ENCODE data around the gene SUMF2. TPM values are rescaled to one million over a fixed set of nuclear protein-coding genes. Genes with fewer than 3 reads are reported as not detected.

Gene SUMF2
- total RNA-seq, 1 donor from 2014 or later: 33.5 TPM

GRCh38 chr7:56115852-56116538 is 51.9 kb downstream of the SUMF2 start, which contains the start of gene NUPR2:
Gene NUPR2 (minus strand): TSS chr7:56116417. CDS start chr7:56116314, 103 bp downstream.
- Histone ChIP-seq H3K4me1 (no peaks in the 10 kb centered on the region), H3K36me3 (no peaks in the 10 kb centered on the region), H3K27ac (replicated peaks) (no peak within 1 kb of the TSS), H3K27me3 (ENCODE audit: low read depth) (peaks cover 55% of the 10 kb centered on the region), H3K9me3 (replicated peaks) (no peaks in the 10 kb centered on the region), H3K4me3 (peak within 1 kb of the TSS; percentile 48)
- TF ChIP-seq, protein P1, sequence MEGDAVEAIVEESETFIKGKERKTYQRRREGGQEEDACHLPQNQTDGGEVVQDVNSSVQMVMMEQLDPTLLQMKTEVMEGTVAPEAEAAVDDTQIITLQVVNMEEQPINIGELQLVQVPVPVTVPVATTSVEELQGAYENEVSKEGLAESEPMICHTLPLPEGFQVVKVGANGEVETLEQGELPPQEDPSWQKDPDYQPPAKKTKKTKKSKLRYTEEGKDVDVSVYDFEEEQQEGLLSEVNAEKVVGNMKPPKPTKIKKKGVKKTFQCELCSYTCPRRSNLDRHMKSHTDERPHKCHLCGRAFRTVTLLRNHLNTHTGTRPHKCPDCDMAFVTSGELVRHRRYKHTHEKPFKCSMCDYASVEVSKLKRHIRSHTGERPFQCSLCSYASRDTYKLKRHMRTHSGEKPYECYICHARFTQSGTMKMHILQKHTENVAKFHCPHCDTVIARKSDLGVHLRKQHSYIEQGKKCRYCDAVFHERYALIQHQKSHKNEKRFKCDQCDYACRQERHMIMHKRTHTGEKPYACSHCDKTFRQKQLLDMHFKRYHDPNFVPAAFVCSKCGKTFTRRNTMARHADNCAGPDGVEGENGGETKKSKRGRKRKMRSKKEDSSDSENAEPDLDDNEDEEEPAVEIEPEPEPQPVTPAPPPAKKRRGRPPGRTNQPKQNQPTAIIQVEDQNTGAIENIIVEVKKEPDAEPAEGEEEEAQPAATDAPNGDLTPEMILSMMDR (IDR thresholded peaks at IDR 0.05; ENCODE audit: borderline replicate concordance): no peak
- no peak for DNase-seq
- intact Hi-C loops (cut with micrococcal nuclease): no loop called here

GRCh38 chr7:56121440-56121839 is 57.4 kb downstream of the SUMF2 start:
- intact Hi-C loops (cut with micrococcal nuclease): no loop called here
- TF ChIP-seq, protein P1 (IDR thresholded peaks at IDR 0.05; ENCODE audit: borderline replicate concordance): no peak
- no peak for DNase-seq
- Histone ChIP-seq H3K27me3 (ENCODE audit: low read depth) (peaks cover 21% of the 10 kb centered on the region), H3K36me3 (no peaks in the 10 kb centered on the region), H3K27ac (replicated peaks) (no peak overlapping the region), H3K9me3 (replicated peaks) (no peaks in the 10 kb centered on the region), H3K4me3 (no peak overlapping the region), H3K4me1 (no peaks in the 10 kb centered on the region)

DNA sequence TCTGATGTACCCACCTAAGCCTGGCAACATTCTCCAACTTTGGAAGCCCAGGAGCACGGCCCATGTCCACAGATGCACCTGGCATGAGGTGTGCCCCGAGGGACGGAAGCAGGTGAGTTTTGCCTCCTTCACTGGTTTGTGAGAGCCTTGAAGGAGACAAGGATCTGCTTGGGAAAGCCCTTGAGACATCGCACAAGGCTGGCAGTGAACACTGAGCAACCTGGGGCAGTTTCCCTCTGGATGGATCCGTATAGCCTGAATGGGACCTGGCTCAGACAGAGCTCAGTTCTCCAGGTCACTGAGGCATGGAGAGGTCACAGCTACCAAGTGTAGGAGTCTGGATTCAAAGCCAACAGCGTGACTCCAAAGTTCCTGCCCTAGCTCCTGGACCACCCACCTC is 60.9 kb downstream of the SUMF2 start:
- Histone ChIP-seq H3K27me3 (ENCODE audit: low read depth) (no peaks in the 10 kb centered on the region), H3K4me3 (no peak overlapping the region), H3K36me3 (no peaks in the 10 kb centered on the region), H3K27ac (replicated peaks) (no peak overlapping the region), H3K4me1 (no peaks in the 10 kb centered on the region), H3K9me3 (replicated peaks) (no peaks in the 10 kb centered on the region)
- TF ChIP-seq, protein P1 (IDR thresholded peaks at IDR 0.05; ENCODE audit: borderline replicate concordance): no peak
- no peak for DNase-seq
- intact Hi-C loops (cut with micrococcal nuclease): no loop called here

GRCh38 chr7:56125831-56126230 is 61.7 kb downstream of the SUMF2 start:
- H3K27ac ChIP-seq (replicated peaks): no peak overlapping the region
- no peaks in the 10 kb centered on the region for H3K9me3 ChIP-seq (replicated peaks)
- no peaks in the 10 kb centered on the region for H3K4me1 ChIP-seq
- DNase-seq: no peak
- TF ChIP-seq, protein P1 (IDR thresholded peaks at IDR 0.05; ENCODE audit: borderline replicate concordance): no peak
- no peaks in the 10 kb centered on the region for H3K27me3 ChIP-seq (ENCODE audit: low read depth)
- H3K36me3 ChIP-seq: no peaks in the 10 kb centered on the region
- intact Hi-C loops (cut with micrococcal nuclease): no loop called here
- H3K4me3 ChIP-seq: no peak overlapping the region

- intact Hi-C loops (cut with micrococcal nuclease): no loop called here
- H3K9me3 ChIP-seq (replicated peaks): no peaks in the 10 kb centered on the region
- TF ChIP-seq, protein P1 (IDR thresholded peaks at IDR 0.05; ENCODE audit: borderline replicate concordance): no peak
Observed at GRCh38 chr7:56127241-56127975, 63.3 kb downstream of the SUMF2 start.

More at GRCh38 chr7:56127241-56127975, 63.3 kb downstream of the SUMF2 start:
- DNase-seq: no peak
- no peaks in the 10 kb centered on the region for H3K4me1 ChIP-seq
- no peak overlapping the region for H3K27ac ChIP-seq (replicated peaks)
- H3K4me3 ChIP-seq: no peak overlapping the region
- H3K27me3 ChIP-seq (ENCODE audit: low read depth): no peaks in the 10 kb centered on the region
- H3K36me3 ChIP-seq: no peaks in the 10 kb centered on the region

Other genes with a start within 250 kb of the SUMF2 start
- not detected for gene SEPTIN14, start 201.5 kb upstream of the SUMF2 start, total RNA-seq
- 5.6 TPM for gene ZNF713, start 176.8 kb upstream of the SUMF2 start, total RNA-seq
- 19.4 TPM for gene MRPS17, start 112.4 kb upstream of the SUMF2 start, total RNA-seq
- gene NIPSNAP2, start 99.7 kb upstream of the SUMF2 start, total RNA-seq: 357 TPM
- 12.9 TPM for gene PSPH, start 12.8 kb upstream of the SUMF2 start, total RNA-seq
- 67.6 TPM for gene CCT6A, start 12.5 kb upstream of the SUMF2 start, total RNA-seq
- 21.4 TPM for gene PHKG1, start 28.7 kb downstream of the SUMF2 start, total RNA-seq
- gene CHCHD2, start 42.2 kb downstream of the SUMF2 start, total RNA-seq: 468 TPM
- gene NUPR2, start 52.1 kb downstream of the SUMF2 start, total RNA-seq: not detected

Measured in left ventricle myocardium inferior (tissue), 1 donor.